Activated CD8-positive, alpha-beta memory T cell treated with anti-CD3 and anti-CD28 coated beads, Interleukin-2, amount 50 U/mL, for 24 hours (primary cell): Measurements from ENCODE around the gene CCDC77.
A peak's percentile ranks its signal among the peaks of the same experiment; 100 is the strongest.
"Not testable (repeated sequence)": the region's sequence is repeated elsewhere in the genome, so short reads cannot be mapped to it uniquely, and the experiment has no call there.

Experiments
- DNase-seq: peaks from one replicate; pipeline ENCODE4 v3.0.0-alpha.2; 2020; ENCODE audit errors: extremely low read depth

The CCDC77 gene

DNA sequence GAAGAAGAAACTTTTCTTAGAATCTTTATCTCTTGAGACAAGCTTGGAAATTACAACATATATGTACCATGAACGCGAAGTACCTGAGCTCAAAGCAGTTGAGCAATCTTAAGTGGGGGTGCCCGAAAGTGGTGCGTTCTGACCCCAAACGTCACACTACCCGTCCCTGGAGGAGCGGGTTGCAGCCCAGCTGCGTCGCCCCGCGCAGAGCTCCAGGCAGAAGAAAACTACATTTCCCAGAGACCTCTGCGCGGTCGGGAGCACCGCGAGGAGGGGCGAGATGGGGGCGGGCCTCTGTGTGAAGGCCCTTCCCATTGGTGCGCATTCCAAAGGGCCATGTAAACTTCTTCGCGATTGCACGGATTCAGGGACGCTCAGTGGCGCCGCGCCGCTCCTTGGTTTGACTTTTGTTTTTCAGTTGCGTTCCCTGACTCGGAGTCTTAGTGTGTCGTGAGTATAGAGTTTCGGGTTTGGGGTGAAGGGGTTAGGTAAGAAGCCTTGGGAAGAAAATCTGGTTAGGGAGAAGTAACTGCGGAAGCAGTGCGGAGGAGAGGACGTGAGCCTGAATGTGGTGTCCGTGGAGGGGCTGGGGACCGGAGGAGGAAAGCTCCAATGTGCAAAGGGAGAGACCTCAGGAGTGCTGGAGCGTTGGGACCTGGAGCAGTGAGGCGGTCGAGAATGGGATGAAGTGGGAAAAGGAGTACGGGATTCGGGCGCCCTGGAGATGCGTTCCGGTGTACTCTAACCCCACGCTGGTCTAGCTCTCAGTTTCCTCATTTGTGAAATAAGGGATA, at the start of gene CCDC77:
TSS of gene CCDC77 (plus strand) at position 410 of the 794 bp plus-strand sequence. CDS start 7,740 bp downstream, outside the sequence.
- peak; percentile 78 for DNase-seq

DNA sequence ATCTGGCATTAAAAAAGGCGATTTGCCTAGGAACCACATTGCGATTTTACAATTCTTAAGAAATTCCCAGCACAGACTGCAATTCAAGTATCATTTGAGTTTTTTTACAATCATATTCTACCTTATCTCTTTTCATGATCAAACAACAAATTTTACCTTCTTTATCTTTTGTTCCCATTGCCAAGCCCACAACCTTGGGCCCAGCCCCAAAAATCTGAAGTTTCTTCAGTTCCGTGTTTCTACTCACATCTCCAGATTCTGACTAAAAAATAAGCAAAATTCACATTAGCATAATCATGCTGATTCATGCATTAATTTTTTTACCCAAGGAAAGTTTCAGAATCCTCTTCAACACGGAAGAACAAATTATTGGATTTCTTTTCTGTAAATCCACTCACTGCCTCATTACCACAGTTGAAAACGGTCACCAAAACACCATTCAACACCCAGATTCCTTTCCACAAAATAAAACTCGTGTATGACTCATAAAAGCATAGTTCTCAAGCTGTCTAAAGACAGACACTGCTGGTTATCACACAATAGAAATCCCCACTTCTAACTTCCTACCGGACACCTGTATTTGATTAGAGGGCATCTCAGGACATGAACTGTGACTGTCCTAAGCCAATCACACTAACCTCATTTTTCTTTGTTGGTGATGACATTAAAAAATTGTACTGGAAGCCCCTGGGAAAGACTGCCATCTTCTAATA, 45.0 kb upstream of the CCDC77 start:
- no peak for DNase-seq

DNA sequence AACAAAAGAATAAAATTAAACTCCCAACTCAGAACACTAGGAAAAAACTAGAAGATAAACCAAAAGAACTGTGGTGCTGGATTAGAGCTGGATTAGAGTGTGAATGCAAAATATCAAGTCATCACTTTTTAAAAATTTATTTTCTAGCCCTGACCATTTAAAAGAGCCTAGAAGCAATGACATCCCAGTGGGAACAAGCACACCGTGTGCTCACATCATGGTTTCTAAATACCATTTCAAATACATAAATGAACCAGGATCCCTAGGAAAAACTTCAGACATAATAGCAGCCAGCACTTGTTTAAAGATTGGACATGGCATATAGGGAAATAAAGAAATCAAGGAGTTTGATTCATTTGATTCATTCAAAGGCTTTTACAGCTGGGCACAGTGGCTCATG, 42.4 kb upstream of the CCDC77 start:
- no peak for DNase-seq

DNA sequence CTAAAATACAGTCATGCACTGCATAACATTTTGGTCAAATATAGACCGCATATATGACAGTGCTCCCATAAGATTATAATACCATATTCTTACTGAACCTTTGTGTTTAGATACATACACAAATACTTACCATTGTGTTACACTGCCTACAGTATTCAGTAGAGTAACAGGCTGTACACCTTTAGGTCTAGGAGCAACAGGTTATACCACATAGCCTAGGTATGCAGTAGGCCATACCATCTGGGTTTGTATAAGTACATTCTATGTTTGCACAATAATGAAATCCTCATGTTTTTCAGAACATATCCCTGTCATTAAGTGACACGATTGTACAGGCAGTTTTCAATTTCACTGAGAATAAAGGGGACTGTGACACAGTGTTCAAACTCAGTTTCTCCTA, 34.6 kb upstream of the CCDC77 start:
- DNase-seq = no peak

DNA sequence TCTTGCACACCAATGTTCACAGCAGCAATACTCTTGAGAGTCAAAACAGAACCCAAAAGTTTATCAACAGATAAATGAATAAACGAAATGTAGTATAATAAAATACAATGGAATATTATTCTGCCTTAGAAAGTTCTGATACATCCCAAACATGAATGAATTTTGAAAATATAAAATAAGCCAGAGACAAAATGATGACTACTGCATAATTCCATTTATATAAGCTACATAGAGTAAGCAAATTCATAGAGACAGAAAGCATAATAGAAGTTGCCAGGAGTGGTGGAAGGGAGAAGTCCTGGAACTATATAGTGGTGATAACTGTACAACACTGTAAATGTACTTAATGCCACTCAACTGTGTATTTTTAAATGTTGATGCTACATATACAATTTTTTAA, 33.5 kb upstream of the CCDC77 start:
- no peak for DNase-seq

DNA sequence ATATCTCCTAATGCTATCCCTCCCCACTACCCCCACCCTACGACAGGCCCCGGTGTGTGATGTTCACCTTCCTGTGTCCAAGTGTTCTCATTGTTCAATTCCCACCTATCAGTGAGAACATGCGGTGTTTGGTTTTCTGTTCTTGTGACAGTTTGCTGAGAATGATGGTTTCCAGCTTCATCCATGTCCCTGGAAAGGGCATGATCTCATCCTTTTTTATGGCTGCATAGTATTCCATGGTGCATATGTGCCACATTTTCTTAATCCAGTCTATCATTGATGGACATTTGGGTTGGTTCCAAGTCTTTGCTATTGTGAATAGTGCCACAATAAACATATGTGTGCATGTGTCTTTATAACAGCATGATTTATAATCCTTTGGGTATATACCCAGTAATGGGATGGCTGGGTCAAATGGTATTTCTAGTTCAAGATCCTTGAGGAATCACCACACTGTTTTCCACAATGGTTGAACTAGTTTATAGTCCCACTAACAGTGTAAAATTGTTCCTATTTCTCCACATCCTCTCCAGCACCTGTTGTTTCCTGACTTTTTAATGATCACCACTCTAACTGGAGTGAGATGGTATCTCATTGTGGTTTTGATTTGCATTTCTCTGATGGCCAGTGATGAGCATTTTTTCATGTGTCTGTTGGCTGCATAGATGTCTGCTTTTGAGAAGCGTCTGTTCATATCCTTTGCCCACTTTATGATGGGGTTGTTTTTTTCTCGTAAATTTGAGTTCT, 30.5 kb upstream of the CCDC77 start:
- not testable (repeated sequence) for DNase-seq

DNA sequence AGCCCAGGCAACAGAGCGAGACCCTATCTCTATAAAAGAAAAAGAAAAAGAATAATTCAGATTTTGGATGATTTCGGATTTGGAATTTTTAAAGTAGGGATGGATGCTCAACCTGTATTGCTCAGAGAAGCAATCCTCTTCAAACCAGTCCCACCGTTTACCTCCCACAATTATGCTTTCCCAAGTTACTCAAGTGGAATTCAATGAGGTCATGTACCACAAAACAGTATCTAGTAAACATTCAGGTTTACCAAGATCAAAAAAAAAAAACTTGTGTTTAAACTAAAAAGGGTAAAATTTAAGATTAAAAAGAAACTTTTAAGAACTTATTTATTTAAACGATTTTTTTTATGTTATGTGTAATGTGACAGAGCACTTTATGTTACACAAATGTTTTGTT, 14.8 kb upstream of the CCDC77 start:
- no peak for DNase-seq

DNA sequence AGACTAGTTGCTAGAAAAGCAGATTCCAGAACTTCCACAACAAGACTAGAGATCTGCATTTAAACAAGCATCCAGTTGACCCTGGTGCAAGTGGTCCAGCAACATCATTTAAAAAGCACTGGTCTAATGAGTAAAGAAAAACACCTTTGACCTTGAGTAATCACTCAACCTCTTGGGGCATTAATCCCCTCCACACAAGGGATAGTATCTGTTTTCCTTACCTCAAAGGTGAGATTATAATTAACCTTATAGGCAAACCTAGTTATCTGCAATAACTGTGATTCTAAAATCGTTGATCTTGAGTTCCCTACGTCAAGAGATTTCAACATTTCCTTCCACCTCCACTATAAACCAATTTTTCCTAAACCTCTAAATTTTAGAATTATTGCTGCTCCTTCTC, 13.4 kb upstream of the CCDC77 start:
- DNase-seq = no peak

DNA sequence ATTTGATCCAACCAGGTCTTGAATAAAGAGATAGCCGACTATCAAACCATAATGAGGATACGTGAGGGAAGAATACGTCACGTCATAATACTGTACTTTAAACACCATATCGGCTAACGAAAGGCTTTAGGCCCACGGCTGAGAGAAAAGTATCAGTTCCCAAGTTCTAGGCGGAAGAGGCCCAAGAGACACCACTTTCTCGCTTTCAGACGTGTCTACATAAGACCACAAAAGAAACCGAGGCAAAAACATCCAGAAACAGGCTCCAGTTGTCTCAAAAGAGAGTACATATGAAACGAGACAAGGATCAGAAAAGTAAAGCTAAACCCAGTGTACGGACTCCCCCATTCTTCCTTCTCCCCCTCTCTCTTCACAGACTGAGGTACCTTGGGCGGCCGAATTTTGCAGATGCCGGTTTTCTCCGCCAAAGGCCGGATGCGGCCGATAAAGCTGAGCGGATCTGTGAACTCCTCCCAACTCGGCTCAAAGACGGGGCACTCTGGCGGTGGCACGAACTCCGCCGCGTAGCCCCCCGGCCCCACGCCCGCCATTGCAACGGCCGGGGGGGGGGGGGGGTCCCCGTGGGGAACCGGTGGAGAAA, 12.8 kb upstream of the CCDC77 start:
- no peak for DNase-seq

DNA sequence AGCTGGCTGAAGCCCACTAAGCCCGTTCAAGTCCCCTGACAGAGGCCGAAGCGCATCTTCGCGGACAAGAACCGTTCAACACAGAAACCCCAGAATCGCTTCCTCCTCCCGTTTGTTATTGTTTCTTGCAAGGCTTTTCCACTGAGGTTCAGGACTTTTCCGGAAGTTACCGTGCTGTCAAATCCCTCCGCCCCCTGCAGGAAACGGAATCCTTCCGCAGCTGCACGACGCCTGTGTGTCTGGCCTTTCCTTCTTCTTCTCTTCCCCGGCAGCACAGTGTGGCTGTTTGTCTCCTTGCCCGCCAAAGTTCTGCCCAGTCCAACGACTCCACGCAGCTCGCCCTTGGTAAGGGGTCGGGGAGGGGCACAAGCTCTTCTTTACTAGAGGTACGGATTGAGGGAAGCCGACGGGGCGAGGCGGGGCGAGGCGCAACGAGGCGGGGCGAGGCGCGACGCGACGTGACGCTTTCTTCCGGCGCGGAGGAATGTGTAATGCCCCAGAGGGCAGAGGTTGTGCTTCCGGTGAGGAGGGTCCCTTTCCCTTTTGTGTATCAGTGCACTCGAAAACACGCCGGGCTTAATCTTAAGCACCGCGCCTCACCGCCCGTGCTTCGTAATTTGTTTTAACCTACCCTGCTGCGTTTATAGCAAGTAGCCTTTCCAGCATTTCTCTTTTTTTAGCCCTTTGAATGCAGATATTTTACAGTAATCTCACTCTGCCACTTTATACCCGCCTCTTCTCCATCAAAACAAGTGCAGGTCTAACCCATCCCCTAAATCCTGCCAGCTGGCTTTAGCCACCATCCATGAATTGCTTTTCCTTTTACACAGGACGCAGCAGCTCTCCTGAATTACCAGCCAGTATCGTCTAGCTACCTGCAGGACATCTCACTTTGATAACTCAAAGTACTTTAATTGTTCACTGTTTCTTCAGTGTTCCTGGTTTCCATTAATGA, 12.0 kb upstream of the CCDC77 start, which contains the start of gene KDM5A:
TSS of gene KDM5A (minus strand) at position 179 of the 955 bp plus-strand sequence. CDS start 229 bp downstream, outside the sequence.
- peak; percentile 75 for DNase-seq

DNA sequence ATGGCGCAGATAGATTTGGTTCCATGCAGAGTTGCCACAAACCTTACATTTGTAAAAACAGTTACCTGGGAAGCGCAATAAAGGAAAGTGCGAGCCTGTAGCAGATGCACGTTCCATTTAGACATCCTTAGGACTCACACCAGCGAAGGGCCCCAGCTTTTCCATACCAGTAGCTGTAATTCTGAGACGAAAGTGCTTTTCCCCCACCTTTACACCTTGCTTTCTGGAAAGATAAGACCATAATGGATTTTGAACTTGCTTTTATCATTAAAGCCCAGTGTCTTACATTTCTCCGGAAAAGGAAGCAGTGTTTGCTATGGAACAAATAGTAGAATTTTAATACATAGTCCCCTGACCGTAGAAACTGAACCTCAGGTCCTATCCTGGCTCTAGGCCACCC, 616 bp upstream of the CCDC77 start:
- no peak for DNase-seq

DNA sequence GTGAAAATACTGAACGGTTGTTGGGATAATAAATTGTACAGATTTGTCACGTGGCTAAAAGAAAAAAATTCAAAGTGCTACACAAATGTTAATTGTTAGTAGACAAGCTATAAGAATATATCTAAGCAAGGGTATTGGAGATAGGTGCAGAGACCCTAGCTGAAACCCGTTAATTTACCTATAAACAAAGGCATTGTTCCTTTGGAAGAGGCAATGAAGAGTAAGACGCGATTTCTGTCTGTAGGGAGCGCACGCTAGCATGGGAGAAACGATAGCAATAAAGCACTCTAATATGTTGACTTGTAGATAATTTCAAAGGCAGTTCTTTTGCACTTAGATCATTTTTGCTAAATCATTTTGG, 565 bp downstream of the CCDC77 start:
- no peak for DNase-seq

DNA sequence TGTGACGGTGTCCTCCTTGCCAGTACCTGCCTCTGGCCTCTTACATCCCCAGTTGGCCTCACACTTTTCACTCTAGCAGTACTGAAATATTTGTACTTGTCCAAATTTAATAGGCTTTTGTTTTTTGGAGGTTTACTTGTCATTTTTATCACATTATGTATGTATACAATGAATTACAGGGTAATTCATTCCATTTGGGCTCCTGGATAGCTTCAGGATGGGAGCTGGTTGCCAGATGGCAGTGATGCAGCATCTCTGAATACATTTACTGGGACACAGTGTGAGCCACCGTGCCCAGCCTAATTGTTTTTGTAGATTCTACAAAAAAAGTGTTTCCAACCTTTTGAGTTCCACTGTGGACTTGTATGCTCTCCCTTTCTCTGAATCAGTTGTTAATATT, 13.4 kb downstream of the CCDC77 start:
- no peak for DNase-seq

DNA sequence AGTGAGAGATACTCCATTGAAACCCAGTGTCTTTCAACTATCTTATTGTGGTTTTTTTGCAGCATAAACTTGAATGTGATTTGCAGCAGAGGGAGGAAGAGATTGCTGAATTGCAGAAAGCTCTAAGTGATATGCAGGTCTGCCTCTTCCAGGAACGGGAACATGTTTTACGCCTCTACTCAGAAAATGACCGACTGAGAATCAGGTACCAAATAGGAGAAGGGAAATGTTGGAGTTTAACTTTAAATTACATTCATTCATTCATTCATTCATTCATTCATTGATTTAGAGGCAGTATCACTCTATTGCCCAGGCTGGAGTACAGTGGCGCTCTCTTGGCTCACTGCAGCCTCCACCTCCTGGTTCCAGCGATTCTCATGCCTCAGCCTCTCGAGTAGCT, 17.0 kb downstream of the CCDC77 start:
- DNase-seq = no peak

DNA sequence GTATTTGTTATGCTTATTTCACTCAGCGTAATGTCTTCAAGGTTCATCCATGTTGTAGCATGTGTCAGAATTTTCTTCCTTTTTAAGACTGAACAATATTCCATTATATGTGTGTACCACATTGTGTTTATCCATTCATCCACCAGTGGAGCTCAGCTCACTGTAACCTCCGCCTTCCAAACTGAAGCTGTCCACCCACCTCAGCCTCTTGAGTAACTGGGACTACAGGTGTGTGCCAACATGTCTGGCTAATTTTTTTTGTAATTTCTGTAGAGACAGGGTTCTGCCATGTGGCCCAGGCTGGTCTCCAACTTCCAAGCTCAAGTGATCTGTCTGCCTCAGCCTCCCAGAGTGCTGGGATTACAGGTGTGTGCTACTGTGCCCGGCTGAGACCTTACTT, 21.1 kb downstream of the CCDC77 start:
- no peak for DNase-seq

DNA sequence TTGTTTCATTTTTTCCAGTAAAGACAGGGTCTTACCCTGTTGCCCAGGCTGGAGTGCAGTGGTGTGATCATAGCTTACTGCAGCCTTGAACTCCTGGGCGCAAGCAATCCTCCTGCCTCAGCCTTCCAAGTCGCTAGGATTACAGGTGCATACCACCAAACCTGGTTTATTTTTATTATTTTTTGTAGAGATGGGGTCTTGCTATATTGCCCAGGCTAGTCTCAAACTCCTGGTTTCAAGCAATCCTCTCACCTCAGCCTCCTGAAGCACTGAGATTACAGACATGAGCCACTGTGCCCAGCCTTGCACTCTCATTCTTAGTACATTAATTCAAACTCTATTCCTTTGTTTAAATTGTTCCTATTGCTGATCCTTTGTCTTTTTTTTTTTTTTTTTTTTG, 34.3 kb downstream of the CCDC77 start:
- DNase-seq = not testable (repeated sequence)

DNA sequence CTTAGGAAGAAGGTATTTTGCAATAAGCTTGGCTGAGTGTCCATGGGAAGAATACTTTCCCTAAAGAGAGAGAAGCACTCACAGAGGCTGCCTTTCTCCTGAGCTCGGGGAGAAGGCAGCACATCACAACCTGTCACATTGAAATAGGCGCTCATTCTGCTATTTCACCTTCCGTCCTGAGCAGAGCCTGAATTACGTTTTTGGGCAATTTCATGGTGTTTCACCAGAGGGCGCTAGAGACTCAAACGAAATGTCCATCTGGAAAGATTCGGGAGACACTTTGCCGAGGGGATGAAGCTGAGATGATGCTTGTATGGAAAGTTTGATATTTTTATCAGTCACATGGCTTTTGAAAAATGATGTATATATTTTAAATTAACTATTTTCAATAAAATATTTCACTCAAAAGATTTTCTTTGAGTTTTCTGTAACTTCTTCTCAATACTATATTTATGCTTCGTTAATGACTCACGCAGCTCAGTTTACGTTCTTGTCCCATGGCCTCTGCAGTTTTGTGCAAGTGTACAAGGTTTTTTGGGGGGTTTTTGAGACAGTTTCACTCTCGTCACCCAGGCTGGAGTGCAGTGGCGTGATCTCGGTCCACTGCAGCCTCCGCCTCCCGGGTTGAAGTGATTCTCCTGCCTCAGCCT, 40.9 kb downstream of the CCDC77 start:
- DNase-seq = no peak

DNA sequence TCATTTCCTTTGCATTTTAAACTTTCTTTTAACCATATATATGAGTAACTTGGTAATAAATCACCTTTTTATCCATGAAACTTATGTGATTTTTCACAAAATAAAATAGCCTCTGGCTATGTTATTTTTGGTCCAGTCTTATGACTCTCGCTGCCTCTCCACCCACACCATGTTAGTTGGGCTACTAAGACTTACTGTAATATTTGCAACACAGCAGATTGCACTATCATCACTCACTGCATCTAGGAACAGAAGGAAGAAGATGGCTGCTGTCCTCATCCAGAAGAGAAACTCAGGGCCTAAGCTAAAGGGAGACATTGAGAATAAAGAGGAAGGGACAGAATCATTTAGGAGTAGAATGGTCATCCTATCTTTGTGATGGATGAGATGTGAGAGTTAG, 45.7 kb downstream of the CCDC77 start:
- no peak for DNase-seq

DNA sequence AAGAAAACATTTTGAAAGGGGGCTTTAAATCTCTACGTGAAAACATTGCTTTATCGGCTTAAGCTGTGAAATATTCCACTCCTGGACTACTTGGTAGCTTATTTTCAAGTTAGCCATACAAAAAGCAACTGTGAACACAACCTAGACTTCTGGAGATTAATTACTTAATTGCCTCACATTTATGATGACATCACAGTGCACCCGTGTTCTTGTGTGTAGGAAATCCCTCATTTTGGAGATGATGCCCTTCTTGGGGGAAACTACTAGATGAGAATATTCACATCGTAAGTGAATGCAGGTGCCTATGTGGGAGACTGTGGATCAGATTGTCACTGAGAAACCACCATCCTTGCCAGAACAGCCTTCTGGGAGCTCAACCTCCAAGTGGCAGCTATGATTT, 47.8 kb downstream of the CCDC77 start:
- DNase-seq = no peak

DNA sequence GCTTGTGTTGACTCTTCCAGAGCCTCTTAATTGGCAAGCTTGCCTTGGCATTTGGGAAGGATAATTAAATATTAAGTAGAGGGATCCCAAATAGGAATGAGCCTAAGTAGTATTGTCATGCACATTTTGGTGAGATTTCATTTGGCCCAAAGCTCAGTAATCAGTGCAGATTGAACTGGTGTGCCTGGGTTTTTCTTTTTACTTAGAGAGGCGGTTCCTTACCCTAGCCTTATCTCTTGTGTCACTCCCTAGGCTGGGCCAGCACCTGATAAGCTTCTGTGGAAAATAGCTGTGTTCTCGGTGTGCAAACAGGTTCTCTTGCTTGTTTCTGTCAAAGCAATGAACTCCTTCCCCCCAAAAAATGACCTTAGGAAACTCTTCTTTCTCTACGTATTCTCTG, 49.0 kb downstream of the CCDC77 start:
- DNase-seq = no peak
